HL-60 (cell line): ENCODE results near the gene MYCBPAP.
A peak's percentile ranks its signal among the peaks of the same experiment; 100 is the strongest.

Experiments used
- DNase-seq, 2 experiments: peaks; one replicate each; pipeline ENCODE4 v3.0.0-alpha.2; 2010 to 2020; ENCODE audit warnings: low read depth in 1 of 2, low spot score in 1 of 2
- H3K27ac ChIP-seq: fragments of 250-450 bp; sonication (Bioruptor Pico); replicated peaks from 2 replicates; pipeline ENCODE4 v1.5.1; 2020; ENCODE audit warnings: mild to moderate bottlenecking, moderate library complexity
- H3K27me3 ChIP-seq: fragments of 250-450 bp; sonication (Bioruptor Pico); 2 replicates; pipeline ENCODE4 v1.5.1; 2021; ENCODE audit warnings: mild to moderate bottlenecking, moderate library complexity; ENCODE audit not compliant: insufficient read depth, poor library complexity, severe bottlenecking
- H3K4me3 ChIP-seq: replicated peaks from 2 replicates; pipeline ENCODE4 v1.5.1; 2011; ENCODE audit warnings: mild to moderate bottlenecking, control low read depth, low read length; ENCODE audit not compliant: insufficient read depth
- GABPA ChIP-seq: IDR thresholded peaks from 2 replicates; pipeline ENCODE4 v1.6.1; 2012; ENCODE audit warnings: low read depth
- POLR2AphosphoS5 ChIP-seq: IDR thresholded peaks from 2 replicates; pipeline ENCODE4 v1.6.1; 2012; ENCODE audit warnings: low read depth
- REST ChIP-seq: IDR thresholded peaks from 2 replicates; pipeline ENCODE4 v1.6.1; 2012; ENCODE audit warnings: low read depth; ENCODE audit not compliant: insufficient replicate concordance
- SPI1 ChIP-seq: IDR thresholded peaks from 2 replicates; pipeline ENCODE4 v1.6.1; 2012; ENCODE audit warnings: low read depth, mild to moderate bottlenecking, borderline replicate concordance
- TF ChIP-seq, protein P1 (sequence below): IDR thresholded peaks from one replicate; pipeline ENCODE4 v1.5.1; 2011; ENCODE audit warnings: low read length, control low read depth, inconsistent platforms; ENCODE audit not compliant: insufficient read depth

Gene MYCBPAP

GRCh38 chr17:50547736-50548083 lies 39.5 kb downstream of the MYCBPAP start:
- no peak overlapping the region for H3K27ac ChIP-seq
- H3K4me3 ChIP-seq = peak overlapping the region; percentile 52; the same call in 1 of the 2 replicates
- no peak for DNase-seq
- TF ChIP-seq, protein P1, sequence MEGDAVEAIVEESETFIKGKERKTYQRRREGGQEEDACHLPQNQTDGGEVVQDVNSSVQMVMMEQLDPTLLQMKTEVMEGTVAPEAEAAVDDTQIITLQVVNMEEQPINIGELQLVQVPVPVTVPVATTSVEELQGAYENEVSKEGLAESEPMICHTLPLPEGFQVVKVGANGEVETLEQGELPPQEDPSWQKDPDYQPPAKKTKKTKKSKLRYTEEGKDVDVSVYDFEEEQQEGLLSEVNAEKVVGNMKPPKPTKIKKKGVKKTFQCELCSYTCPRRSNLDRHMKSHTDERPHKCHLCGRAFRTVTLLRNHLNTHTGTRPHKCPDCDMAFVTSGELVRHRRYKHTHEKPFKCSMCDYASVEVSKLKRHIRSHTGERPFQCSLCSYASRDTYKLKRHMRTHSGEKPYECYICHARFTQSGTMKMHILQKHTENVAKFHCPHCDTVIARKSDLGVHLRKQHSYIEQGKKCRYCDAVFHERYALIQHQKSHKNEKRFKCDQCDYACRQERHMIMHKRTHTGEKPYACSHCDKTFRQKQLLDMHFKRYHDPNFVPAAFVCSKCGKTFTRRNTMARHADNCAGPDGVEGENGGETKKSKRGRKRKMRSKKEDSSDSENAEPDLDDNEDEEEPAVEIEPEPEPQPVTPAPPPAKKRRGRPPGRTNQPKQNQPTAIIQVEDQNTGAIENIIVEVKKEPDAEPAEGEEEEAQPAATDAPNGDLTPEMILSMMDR = no peak
- TF ChIP-seq REST (no peak), SPI1 (no peak), GABPA (no peak), POLR2AphosphoS5 (no peak)
- peaks cover 3% of the 10 kb centered on the region for H3K27me3 ChIP-seq

DNA sequence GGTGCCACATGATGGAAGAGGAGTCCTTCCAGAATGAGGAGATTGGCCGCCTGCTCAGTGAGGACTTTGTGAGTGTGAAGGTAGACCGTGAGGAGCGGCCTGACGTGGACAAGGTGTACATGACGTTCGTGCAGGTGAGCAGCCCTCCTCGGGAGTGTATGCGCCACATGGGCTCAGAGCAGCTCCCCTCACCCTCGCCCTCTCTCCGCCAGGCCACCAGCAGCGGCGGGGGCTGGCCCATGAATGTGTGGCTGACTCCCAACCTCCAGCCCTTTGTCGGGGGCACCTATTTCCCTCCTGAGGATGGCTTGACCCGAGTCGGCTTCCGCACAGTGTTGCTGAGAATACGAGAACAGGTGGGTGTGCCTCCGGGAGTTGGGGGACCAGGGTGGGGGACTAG lies 40.6 kb downstream of the MYCBPAP start:
- H3K4me3 ChIP-seq = no peak overlapping the region
- no peak for DNase-seq
- no peak for TF ChIP-seq SPI1
- TF ChIP-seq, protein P1 = no peak
- TF ChIP-seq GABPA = no peak
- no peak for TF ChIP-seq POLR2AphosphoS5
- TF ChIP-seq REST = no peak
- H3K27ac ChIP-seq = no peak overlapping the region
- peaks cover 3% of the 10 kb centered on the region for H3K27me3 ChIP-seq

DNA sequence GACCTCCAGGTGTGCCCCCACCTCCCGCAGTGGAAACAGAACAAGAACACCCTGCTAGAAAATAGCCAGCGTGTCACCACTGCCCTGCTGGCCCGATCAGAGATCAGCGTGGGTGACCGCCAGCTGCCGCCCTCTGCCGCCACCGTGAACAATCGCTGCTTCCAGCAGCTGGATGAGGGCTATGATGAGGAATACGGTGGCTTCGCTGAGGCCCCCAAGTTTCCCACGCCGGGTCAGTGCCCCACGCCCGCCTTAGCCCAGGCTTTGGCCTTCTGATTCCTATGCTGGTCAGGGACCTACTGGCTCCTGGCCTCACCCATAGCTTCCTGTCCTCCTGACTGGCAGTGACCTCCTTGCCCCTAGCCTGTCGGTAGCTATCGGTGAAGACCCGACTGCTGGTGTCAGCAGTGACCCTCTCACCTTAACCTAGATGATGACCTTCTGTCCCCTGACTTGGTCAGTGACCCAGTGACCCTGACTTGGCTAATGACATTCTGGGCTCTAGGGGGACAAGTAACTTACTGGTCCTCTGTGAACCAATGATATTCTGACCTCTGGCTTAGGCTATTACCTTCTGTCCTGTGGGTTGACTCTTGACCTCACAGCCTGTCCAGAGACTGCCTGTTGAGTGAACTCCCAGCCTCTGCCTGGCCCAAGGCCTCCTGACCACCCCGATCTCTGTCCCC lies 41.2 kb downstream of the MYCBPAP start:
- Histone ChIP-seq H3K27me3 (peaks cover 3% of the 10 kb centered on the region), H3K27ac (no peak overlapping the region), H3K4me3 (no peak overlapping the region)
- no peak for DNase-seq
- no peak for TF ChIP-seq REST

GRCh38 chr17:50549969-50550368 lies 41.7 kb downstream of the MYCBPAP start:
- Histone ChIP-seq H3K4me3 (no peak overlapping the region), H3K27ac (no peak overlapping the region), H3K27me3 (peaks cover 3% of the 10 kb centered on the region)
- DNase-seq = no peak
- TF ChIP-seq, protein P1 = no peak
- no peak for TF ChIP-seq GABPA
- TF ChIP-seq POLR2AphosphoS5 = no peak
- TF ChIP-seq SPI1 = no peak
- TF ChIP-seq REST = no peak
